ENCODE data around the gene PRTG.
"Not testable (repeated sequence)": the region's sequence is repeated elsewhere in the genome, so short reads cannot be mapped to it uniquely, and the experiment has no call there.

Gene PRTG

DNA sequence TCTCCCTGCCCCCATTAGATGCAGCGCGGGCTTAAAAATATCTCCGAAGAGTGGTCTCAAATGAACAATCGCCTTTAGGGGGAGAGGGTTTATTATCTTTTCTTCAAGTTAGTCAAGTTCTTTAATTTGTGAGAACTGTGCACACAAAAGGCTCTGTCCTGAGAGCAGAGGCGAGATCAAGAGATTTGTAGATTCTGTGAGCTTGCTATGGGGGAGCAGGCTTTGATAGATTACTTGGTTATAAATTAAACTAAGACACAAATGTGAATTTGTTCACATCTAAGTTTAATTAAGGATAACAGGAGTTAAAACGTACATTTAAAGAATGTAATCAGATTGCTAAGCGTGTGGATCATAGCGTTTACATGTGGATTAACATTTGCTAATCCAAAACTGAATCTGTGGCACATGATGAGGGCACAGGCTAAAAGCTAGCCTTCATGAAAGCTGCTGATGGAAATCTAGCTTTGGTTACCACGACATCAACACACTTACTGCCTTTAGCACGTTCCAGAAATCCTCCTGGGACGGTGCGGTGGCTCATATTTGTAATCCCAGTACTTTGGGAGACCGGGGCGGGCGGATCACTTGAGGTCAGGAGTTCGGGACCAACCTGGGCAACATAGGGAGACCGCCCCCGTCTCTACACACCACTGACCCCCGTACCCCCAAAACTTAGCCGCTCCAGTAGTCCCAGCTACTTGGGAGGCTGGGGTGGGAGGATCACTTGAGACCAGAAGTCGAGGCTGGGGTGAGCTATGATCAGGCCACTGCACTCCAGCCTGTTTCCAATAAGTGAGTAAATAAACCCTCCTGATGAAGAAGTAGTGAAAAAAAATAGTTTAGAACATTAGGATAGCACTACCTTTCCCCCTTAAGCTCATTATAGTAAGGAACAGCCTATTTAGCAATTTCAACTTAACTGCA is 1.0 kb upstream of the PRTG start:
- no peak for DNase-seq (ENCODE audit: low spot score)

DNA sequence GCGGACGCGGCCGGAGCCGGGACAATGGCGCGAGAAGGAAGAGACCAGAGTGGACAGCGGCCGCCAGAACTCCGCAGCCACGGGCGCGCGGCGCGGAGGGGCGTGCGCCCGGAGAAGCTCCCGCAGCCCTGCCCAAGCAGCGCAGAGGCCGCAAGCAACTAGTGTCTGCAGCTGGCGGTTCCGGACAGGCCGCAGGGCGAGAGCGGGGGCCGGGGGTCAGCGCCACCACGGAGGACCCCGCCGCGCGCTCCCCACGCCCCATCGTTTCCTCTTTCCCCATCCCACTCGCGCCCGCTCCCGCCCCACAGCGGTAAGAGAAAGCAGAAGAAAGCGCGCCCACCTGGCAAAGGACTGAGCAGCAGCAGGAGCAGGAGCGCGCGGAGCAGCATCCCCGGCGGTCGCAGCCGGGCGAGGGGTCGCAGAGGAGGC is 440 bp downstream of the PRTG start:
- DNase-seq (ENCODE audit: low spot score) = peak; percentile 35

DNA sequence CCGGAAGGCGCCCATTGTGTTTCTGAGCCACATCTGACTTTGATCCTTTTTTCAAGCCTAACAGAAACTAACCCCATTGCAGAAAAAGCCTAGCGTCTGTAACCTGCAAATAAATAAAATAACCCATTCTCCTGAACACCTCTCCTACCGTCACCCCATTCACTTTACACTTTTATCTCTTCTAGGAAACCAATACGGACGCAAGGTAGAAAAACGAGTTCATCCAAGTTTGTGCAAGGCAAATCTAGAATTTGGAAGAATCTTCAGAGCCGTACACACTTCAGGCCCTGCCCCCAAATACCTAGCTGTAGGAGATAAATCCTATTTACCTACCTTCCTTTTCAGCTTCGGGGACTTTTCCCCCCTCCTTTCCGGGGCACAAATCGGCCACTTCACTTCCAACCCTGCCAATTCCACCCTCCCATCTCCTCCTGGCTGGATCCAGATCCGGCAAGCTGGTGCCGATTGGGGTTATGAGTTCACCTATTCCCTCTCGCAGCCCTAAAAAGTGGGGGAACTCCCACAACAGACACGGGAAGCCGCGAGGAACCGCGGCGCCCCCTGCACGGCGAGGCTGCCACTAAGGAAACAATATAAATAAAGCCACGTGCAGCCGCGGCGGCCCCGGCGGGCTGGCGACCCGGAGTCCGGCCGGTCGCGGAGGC is 987 bp downstream of the PRTG start:
- no peak for DNase-seq (ENCODE audit: low spot score)

DNA sequence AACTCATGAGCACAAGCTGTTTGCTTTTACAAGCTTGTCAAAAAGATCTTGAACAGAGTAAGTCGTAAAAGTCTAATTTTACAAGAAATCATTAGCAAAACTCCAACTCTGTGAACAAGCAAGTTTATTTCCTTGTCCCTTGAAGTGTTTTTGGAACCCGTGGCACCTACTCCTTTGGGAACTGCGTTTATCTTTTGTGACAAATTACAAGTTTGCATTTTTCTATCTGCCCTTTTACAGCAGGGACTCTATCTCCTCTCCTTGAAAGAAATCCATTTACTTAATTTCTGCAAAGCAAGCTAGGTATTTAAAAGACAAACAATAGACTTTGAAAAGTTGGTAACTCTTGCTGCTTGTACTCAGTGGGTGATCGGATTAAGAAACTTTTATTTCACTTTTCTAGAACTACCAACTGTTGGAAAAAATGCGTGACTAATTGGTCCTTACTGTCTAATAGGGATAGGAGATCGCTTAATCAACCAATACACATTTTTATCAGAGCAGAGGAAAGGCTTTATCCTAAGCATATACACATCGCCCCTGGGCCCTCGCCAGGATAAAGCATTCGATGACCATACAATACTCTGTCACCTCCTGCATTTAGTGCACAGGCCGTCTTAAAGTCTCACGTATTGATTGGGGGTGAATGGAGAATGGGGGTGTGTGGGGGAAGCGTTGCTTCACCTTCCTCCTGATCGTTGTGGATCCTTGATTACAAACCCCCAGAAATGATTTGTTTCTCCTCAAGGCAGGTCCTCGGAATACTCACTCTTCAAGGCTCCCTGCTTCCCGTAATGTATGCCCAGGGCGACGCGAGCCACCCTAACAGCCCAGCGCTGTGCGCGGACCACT is 1.7 kb downstream of the PRTG start:
- no peak for DNase-seq (ENCODE audit: low spot score)

DNA sequence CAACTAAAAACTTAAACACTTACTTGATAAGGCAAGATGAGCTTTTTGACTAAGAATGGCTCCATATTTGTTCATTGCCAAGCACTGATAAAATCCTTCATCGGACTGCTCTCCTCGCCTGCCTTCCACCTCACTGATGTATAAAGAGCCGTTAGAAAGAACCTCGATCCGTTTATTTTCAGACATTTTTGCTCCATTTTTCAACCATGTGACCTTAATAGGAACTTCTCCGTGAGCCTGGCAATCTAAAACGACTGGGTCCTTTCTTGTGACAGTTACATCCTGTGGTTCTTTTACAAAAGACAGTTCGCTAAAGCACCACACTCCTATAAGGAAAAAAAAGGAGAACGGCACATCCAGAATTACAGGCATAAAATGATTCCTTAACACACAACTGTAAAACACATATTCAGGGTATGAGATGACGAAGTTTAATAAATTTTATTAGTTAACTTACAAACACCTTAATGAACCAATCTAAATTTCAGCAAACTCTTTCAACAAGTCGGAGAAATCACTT is 2.5 kb downstream of the PRTG start:
- DNase-seq (ENCODE audit: low spot score) = no peak

DNA sequence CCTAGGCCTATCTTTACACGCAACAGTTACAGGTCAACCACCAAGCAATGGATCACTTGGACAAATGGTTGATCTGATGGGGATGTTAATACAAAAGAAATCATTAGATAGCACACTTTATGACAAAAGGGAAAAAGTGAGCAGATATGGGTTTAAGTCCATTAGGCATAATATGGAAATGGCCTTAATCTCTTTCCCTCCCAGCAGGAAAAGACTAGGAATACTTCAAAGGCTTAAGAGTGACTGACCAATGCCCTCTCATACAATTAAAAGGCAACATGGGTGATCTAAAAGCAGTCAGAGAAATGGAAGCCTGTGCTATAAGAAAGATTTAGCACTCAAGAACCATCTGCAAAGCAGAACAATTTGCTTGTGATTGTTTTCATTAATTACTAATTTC is 3.3 kb downstream of the PRTG start:
- DNase-seq (ENCODE audit: low spot score) = no peak

DNA sequence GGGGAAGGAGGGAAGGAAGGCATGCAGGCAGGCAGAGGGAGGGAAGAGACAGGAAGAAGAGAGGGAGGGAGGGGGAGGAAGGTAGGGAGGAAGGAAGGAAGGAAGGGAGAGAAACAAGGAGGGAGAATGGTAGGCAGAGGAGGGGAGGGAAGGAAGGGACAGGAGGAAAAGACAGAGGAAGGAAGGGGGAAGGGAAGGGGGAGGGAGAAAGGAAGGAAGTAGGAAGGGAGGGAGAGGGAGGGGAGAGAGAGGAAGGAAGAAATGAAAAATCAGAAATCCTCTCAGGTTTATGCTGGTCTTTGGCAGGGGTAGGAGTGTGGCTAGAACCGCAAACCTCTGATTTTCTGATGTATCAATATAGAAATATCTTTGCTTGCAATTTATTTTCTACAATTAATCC is 4.2 kb downstream of the PRTG start:
- DNase-seq (ENCODE audit: low spot score) = no peak

DNA sequence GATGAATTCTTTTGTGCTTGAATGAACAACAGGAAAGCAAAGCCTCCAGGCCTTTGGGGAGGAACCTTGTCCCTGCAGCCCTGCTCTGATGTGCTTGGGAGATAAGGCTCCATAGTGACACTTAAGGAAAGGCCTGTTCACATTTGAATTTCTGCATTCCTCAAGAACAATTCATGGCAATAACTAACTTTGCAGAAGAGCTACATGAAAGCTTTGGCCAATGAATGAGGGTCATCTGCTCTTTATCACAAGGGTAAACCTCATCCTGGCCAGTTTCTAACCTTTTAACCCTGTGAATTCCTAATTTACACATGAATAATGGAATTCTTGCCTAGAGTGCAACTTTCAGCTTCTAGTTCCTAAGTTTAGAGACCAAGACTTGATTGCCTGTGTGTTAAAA is 5.6 kb downstream of the PRTG start:
- DNase-seq (ENCODE audit: low spot score) = no peak

DNA sequence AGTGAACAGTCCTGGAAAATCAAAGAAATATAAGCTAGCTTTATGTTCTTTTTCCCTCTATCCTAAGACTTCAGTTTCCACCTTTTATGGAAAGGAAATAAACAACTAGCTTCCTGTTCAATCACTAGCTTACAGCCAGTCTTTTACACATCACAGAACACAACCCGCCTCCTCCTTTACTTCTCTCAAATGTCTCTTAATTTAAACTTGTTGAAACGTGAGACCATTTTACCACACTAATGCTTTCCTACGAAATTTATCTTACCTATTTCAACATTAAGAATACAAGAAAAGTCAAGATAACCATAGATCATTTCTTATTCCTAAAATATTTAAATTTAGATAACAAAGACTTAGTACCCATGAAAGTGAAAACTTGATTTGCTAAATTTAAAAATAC is 6.2 kb downstream of the PRTG start:
- no peak for DNase-seq (ENCODE audit: low spot score)

DNA sequence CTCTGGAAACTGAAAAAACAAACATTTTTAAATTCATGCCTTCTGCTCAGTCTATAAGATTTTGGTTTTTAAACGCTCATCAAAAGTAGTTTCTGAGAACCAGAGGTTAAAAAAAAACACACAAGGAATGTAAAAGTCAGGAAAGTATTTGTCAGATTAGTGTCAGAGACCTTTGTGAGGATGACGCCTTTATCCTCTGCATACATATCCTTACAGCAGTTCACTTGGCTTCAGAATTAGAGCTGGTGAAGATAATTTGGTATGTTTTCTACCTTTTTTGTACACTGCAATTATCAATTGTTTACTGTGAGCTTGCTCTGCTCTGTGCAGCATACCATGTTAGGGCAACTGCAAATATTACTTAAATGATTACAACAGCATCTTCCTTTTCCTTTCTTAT is 8.3 kb downstream of the PRTG start:
- DNase-seq (ENCODE audit: low spot score) = no peak

DNA sequence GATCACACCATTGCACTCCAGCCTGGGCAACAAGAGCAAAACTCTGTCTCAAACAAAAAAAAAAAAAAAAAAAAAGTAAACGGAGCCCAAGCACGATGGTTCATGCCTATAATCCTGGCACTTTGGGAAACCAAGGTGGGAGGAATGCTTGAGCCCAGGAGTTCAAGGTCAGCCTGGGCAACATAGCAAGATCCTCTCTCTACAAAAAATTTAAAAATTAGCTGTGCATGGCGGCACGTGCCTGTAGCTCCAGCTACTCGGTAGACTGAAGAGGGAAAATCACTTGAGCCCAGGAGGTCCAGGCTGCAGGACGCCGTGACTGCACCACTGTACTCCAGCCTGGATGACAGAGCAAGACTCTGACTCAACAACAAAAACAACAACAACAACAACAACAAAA is 9.5 kb downstream of the PRTG start:
- DNase-seq (ENCODE audit: low spot score) = not testable (repeated sequence)

DNA sequence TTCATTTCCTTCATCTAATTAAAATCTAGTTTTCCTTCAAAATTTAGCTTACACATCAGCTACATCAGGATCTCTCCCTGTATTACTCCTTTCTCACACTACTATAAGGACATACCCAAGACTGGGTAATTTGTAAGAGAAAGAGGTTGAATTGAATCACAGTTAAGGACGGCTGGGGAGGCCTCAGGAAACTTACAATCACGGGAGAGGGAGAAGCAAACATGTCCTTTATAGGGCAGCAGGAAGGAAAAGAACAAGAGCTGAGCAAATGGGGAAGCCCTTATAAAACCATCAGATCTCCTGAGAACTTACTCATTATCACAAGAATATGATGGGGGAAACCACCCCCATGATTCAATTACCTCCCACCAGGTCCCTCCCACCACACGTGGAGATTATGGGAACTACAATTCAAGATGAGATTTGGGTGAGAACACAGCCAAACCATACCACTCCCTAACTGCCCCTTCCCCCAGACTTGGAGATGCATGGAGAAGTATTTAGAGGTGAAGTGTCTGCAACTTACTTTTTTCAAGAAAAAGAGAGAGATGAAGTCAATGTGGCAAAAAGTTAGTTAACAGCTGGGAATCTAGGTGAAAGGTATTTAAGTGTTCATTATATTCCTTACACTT is 21.3 kb downstream of the PRTG start:
- no peak for DNase-seq (ENCODE audit: low spot score)

DNA sequence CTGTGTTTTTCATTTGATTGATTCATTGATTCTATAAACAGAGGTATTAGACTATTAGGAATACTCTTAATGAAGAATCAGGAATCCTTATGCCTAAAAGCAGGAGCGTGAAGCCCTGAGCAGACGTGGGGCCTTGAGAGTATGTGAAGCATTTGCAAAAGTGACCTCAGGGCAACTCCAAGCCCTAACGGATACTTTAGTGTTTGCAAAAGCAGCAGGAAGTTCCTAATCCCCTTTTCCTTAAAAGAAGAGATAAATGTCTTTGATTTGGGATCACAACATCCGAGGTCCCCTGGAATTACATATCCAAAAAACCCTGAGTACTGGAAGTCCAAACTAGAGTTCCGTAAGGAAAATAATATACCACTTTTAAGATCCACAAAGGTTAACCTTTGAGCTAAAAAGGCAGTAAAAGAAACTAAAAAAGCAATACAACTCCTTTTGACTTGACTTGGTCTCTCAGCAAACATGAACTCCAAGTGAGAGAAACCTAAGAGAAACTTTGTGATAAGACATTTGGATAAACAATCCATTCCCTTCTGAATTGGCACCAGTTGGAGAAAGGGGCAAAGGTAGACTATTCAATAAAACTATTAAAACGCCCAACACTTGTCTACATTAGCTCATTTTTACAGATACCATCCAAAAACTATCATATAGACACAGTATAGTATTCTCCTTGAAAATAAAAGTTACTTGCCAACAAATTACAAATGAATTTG is 27.4 kb downstream of the PRTG start:
- DNase-seq (ENCODE audit: low spot score) = no peak

DNA sequence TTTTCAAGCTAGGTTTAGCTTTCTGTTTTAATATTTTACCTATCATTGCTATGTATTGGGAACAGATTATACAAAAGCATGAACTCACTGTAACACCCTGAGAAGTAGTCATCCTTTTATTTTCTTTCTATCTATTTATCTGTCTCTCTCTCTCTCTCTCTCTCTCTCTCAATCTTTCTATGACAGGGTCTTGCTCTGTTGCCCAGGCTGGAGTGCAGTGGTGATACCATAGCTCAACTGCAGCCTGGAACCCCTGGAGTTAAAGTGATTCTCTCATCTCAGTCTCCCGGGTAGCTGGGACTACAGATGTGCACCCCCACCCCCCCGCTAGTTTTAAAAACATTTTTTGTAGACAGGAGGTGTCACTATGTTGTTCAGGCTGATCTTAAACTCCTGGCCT is 28.9 kb downstream of the PRTG start:
- no peak for DNase-seq (ENCODE audit: low spot score)

DNA sequence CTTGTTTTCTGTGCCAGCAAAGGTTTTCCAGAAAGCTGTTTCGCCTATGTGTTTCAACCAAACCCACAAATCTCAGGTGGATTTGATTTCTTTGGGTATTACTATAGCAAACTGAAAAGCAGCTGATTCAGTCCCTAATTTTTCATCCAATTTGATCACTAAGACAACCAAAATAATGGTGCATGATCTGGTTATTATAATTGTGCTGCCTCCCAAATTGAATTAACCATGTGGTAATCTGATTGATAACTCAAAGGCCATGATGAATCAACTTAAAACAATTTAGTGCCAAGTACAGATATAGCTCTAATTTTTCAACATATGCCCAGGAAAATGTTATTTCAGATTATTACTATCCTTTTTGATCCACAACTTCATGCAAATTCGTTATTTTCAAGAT is 30.6 kb downstream of the PRTG start:
- no peak for DNase-seq (ENCODE audit: low spot score)

DNA sequence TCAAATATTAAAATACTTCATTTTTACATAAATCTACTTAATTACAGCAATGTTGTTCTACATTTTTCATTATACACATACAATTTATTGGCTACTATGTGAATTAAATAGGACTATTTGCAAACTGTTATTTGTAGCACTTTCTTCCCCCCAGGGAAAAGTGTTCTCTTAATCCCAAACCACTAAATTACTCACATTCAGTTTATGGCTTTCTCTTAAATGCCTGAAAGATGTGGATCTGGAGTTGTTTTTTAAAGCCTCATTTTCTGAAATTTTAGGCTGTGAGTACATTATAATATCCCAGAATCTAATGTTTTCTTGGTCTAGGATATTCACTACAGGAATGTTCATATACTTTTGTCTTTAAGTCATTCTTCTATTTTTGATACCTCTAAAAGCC is 32.7 kb downstream of the PRTG start:
- no peak for DNase-seq (ENCODE audit: low spot score)

DNA sequence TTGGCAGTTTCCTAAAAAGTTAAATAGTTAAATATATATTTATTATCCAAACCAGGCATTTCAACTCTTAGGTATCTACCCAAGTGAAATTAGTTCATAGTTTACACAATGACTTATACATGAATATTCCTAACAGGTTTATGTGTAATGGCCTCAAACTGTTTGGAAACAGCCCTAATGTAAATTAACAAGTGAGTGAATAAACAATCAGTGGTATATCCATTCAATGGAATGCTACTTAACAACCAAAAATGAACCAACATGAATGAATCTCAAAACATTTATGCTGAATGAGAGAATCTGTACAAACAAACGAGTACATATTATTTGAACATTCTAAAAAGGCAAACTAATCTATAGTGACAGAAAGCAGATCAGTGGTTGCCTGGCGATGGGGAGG is 33.5 kb downstream of the PRTG start:
- DNase-seq (ENCODE audit: low spot score) = no peak

DNA sequence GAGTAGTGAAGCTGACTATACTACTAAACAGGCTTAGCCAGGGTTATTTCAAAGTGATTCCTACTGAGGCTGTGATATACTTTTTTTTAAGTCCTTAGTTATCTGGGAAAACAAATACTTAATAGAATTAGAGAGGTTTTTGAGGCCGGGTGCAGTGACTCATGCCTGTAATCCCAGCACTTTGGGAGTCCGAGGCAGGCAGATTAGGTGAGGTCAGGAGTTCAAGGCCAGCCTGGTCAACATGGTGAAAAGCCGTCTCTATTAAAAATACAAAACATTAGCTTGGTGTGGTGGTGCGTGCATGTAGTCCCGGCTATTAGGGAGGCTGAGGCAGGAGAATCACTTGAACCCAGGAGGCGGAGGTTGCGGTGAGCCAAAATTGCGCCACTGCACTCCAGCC is 34.2 kb downstream of the PRTG start:
- DNase-seq (ENCODE audit: low spot score) = no peak

DNA sequence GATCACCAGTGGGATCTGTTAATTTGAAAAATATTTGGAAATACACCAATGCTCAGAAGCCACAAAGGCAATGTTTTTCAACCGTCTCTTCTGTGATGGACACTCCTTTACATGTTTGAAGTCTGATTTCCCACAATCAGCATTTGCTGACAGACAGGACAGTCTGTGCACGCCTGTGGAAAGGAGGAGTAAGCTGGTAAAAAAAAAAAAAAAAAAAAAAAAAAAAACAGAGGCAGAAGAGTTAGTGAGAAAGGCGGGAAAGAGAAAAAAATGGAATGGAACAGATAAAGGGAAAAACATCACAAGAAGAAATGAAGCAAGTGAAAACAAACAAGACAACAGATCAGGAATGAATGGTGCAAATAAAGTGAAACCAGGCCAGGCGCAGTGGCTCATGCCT is 35.0 kb downstream of the PRTG start:
- no peak for DNase-seq (ENCODE audit: low spot score)

DNA sequence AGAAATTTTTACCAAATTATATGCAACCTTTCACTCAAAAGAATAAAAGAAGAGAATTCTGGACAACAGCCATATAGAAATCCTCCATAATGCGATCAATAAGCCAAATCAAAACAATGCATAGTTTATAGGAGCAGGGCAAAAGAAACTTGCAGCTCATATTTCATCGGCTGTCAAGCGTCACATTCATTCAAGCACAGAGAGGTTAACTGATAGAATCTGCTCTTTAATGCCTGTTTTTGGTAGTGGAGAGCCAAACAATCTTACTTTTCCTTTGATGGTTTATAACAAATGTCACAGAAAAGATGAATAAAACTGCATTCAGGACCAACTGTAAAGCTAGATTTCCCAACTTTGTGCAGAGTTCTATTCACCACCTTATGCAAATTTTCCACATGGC is 35.4 kb downstream of the PRTG start:
- DNase-seq (ENCODE audit: low spot score) = no peak

DNA sequence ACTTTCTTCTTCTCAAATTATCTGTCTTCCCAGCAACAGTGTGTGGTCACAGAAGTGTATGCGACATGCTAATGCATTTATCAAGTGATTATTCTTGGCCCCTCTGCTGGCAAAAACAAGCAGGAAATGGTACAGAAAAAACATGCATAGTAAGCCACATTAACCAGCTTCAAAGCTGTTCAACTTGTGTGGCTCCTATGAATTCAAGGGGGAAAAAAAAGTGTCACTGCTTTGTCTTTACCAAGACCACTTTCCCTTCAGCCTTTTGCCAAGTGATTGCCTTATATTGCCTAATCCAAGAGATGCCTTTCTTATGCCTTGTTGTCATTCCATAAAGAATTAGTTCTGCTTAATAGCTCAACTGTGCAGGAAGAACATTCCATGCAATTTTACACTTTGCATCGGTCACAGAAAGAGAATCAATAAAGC is 39.1 kb downstream of the PRTG start:
- DNase-seq (ENCODE audit: low spot score) = no peak

Data from hepatic stellate cell (primary cell).